H1 (cell line): Measurements from ENCODE around the gene YWHAE. TPM values are rescaled to one million over a fixed set of nuclear protein-coding genes. Genes with fewer than 3 reads are reported as not detected.

Experiments
- ATF3 ChIP-seq: IDR thresholded peaks from 2 replicates; pipeline ENCODE4 v1.6.1; 2011; ENCODE audit warnings: low read depth, mild to moderate bottlenecking, low read length; ENCODE audit not compliant: insufficient read depth
- BACH1 ChIP-seq: IDR thresholded peaks from 2 replicates; pipeline ENCODE4 v1.6.1; 2012; ENCODE audit warnings: low read length, improper control_type of control experiment
- CBX5 ChIP-seq: fragments of 300-800, 300-1000 bp; sonication (generic); IDR thresholded peaks from 2 replicates; pipeline ENCODE4 v1.7.1; 2016; ENCODE audit warnings: antibody characterized with exemption, low read length, low read depth
- CHD2 ChIP-seq: IDR thresholded peaks from 2 replicates; pipeline ENCODE4 v1.6.1; 2012; ENCODE audit warnings: low read length, improper control_type of control experiment
- CREB1 ChIP-seq: IDR thresholded peaks from 2 replicates; pipeline ENCODE4 v1.6.1; 2012; ENCODE audit warnings: inconsistent platforms
- EZH2 ChIP-seq: fragments of 200-600 bp; sonication (generic); IDR thresholded peaks from 2 replicates; pipeline ENCODE4 v1.7.1; 2012; ENCODE audit warnings: low read depth, mild to moderate bottlenecking, moderate library complexity, low read length, inconsistent platforms; ENCODE audit not compliant: severe bottlenecking
- KDM1A ChIP-seq: fragments of 200-600, 300-600 bp; sonication (generic); IDR thresholded peaks from 2 replicates; pipeline ENCODE4 v1.7.1; 2016; ENCODE audit warnings: mild to moderate bottlenecking, low read length, borderline replicate concordance
- PHF8 ChIP-seq: fragments of 200-600 bp; sonication (generic); conservative IDR thresholded peaks from 2 replicates; pipeline ENCODE4 v1.7.1; 2012; ENCODE audit warnings: low read depth, mild to moderate bottlenecking, inconsistent platforms, low read length, moderate library complexity
- TCF12 ChIP-seq: IDR thresholded peaks from 2 replicates; pipeline ENCODE4 v1.6.1; 2011; ENCODE audit warnings: low read depth, mild to moderate bottlenecking, low read length
- polyA plus RNA-seq, 7 experiments: library from polyadenylated mRNA; depleted of rRNA in 3 of 7; stranded (reverse) in 5 of 7; unstranded in 2 of 7; fragments of >200 nt in 5 of 7; fragments of 200-250 nt in 2 of 7; gene quantifications; 1 replicate in 5 of 7; 2 replicates in 1 of 7; 4 replicates in 1 of 7; pipeline versions ENCODE4 v1.2.1 to v1.2.3, GENCODE V29; 2011 to 2013; ENCODE audit warnings: missing spikeins in 2 of 7, mixed read lengths in 2 of 7
- total RNA-seq: library from RNA; stranded (reverse); fragmentation: NEBNext Ultra II Directional; extraction: Animal tissue kit (Norgen Biotek cat#: 25700); gene quantifications from 2 replicates; pipeline ENCODE4 v1.2.1, GENCODE V29; 2021
- TF ChIP-seq, protein P1 (sequence below): fragments of 300-600 bp; sonication (generic); IDR thresholded peaks from 2 replicates; pipeline ENCODE4 v1.7.1; 2012; ENCODE audit warnings: low read length, moderate library complexity, mild to moderate bottlenecking, inconsistent platforms; ENCODE audit not compliant: insufficient replicate concordance

The YWHAE gene
- total and polyA plus RNA-seq, 2 of the 8 experiments (the other 6 are each of a cell fraction or from before 2014, with no cell fraction given) = 559 to 1,186 TPM

DNA sequence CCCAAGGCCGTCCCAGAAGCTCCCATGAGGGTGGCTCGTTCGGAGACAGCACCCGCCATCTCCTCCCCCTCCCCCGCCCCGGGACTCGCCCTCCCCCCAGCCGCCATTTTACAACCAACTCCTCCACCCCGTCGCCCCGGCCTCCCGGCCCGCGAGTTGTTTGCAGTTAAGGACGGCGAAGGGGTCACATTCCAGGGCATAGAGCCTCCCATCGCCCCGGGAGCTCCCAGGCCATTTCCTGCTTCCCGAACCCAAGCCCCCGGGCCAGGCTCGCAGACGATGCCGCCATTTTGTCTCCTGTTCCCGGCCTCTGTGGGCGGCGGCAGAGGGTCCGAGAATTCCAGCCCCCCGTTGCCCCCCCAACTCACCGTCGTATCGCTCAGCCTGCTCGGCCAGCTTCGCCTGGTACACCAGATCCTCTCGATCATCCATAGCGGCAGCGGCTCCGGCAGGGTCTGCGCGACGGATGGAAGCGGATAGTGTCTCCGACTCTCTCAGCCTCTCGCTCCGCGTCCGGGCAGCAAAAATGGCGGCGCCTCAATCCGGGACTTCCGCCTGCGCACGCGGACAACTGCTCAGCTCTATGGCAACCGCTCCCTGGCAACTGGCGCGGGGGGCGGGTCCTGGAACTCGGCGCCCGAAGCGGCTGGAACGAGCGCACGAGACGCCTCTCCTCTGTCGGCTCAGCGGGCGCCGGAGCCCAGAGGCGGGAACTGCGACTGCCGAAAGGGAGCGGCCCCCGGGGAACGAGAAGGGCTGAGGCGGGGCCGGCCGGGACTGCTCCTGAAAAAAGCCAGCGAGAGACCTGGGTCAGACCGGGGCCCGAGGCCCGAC, at the start of gene YWHAE (continued):
- TF ChIP-seq, protein P1, sequence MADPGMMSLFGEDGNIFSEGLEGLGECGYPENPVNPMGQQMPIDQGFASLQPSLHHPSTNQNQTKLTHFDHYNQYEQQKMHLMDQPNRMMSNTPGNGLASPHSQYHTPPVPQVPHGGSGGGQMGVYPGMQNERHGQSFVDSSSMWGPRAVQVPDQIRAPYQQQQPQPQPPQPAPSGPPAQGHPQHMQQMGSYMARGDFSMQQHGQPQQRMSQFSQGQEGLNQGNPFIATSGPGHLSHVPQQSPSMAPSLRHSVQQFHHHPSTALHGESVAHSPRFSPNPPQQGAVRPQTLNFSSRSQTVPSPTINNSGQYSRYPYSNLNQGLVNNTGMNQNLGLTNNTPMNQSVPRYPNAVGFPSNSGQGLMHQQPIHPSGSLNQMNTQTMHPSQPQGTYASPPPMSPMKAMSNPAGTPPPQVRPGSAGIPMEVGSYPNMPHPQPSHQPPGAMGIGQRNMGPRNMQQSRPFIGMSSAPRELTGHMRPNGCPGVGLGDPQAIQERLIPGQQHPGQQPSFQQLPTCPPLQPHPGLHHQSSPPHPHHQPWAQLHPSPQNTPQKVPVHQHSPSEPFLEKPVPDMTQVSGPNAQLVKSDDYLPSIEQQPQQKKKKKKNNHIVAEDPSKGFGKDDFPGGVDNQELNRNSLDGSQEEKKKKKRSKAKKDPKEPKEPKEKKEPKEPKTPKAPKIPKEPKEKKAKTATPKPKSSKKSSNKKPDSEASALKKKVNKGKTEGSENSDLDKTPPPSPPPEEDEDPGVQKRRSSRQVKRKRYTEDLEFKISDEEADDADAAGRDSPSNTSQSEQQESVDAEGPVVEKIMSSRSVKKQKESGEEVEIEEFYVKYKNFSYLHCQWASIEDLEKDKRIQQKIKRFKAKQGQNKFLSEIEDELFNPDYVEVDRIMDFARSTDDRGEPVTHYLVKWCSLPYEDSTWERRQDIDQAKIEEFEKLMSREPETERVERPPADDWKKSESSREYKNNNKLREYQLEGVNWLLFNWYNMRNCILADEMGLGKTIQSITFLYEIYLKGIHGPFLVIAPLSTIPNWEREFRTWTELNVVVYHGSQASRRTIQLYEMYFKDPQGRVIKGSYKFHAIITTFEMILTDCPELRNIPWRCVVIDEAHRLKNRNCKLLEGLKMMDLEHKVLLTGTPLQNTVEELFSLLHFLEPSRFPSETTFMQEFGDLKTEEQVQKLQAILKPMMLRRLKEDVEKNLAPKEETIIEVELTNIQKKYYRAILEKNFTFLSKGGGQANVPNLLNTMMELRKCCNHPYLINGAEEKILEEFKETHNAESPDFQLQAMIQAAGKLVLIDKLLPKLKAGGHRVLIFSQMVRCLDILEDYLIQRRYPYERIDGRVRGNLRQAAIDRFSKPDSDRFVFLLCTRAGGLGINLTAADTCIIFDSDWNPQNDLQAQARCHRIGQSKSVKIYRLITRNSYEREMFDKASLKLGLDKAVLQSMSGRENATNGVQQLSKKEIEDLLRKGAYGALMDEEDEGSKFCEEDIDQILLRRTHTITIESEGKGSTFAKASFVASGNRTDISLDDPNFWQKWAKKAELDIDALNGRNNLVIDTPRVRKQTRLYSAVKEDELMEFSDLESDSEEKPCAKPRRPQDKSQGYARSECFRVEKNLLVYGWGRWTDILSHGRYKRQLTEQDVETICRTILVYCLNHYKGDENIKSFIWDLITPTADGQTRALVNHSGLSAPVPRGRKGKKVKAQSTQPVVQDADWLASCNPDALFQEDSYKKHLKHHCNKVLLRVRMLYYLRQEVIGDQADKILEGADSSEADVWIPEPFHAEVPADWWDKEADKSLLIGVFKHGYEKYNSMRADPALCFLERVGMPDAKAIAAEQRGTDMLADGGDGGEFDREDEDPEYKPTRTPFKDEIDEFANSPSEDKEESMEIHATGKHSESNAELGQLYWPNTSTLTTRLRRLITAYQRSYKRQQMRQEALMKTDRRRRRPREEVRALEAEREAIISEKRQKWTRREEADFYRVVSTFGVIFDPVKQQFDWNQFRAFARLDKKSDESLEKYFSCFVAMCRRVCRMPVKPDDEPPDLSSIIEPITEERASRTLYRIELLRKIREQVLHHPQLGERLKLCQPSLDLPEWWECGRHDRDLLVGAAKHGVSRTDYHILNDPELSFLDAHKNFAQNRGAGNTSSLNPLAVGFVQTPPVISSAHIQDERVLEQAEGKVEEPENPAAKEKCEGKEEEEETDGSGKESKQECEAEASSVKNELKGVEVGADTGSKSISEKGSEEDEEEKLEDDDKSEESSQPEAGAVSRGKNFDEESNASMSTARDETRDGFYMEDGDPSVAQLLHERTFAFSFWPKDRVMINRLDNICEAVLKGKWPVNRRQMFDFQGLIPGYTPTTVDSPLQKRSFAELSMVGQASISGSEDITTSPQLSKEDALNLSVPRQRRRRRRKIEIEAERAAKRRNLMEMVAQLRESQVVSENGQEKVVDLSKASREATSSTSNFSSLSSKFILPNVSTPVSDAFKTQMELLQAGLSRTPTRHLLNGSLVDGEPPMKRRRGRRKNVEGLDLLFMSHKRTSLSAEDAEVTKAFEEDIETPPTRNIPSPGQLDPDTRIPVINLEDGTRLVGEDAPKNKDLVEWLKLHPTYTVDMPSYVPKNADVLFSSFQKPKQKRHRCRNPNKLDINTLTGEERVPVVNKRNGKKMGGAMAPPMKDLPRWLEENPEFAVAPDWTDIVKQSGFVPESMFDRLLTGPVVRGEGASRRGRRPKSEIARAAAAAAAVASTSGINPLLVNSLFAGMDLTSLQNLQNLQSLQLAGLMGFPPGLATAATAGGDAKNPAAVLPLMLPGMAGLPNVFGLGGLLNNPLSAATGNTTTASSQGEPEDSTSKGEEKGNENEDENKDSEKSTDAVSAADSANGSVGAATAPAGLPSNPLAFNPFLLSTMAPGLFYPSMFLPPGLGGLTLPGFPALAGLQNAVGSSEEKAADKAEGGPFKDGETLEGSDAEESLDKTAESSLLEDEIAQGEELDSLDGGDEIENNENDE = no peak
- TF ChIP-seq TCF12 (no peak), BACH1 (no peak), PHF8 (peak; percentile 90), KDM1A (peak; percentile 74; the same call in 1 of the 2 replicates), CBX5 (no peak), EZH2 (no peak), CHD2 (no peak), ATF3 (no peak), CREB1 (no peak)
